Epithelial cell of esophagus (primary cell): Measurements from ENCODE around the gene NCOA5.
A peak's percentile ranks its signal among the peaks of the same experiment; 100 is the strongest.

ENCODE experiments used
- DNase-seq: peaks from one replicate; pipeline ENCODE4 v3.0.0; 2010; ENCODE audit warnings: low read depth
- H3K4me3 ChIP-seq: 2 replicates; pipeline ENCODE4 v1.5.1; 2011; ENCODE audit warnings: mild to moderate bottlenecking, low read length, control low read depth
- CTCF ChIP-seq: IDR thresholded peaks from 2 replicates; pipeline ENCODE4 v1.5.1; 2011; ENCODE audit warnings: low read depth, mild to moderate bottlenecking, low read length, control low read depth, inconsistent platforms; ENCODE audit not compliant: insufficient read depth; ENCODE audit errors: missing control alignments

The NCOA5 gene

GRCh38 chr20:46081074-46081473, 8.7 kb downstream of the NCOA5 start:
- TF ChIP-seq CTCF: no peak
- H3K4me3 ChIP-seq: no peak overlapping the region
- DNase-seq: no peak

- no peak for TF ChIP-seq CTCF
- no peak overlapping the region for H3K4me3 ChIP-seq
- DNase-seq: no peak
Measured at GRCh38 chr20:46078954-46079353, 10.8 kb downstream of the NCOA5 start.

- no peak for TF ChIP-seq CTCF
- no peak for DNase-seq
- no peak overlapping the region for H3K4me3 ChIP-seq
Measured at GRCh38 chr20:46077642-46078305, 12.0 kb downstream of the NCOA5 start.

- no peak overlapping the region for H3K4me3 ChIP-seq
- no peak for DNase-seq
- TF ChIP-seq CTCF: no peak
Measured at GRCh38 chr20:46076806-46077205, 13.0 kb downstream of the NCOA5 start.

GRCh38 chr20:46074006-46074405, 15.8 kb downstream of the NCOA5 start:
- no peak for TF ChIP-seq CTCF
- no peak for DNase-seq
- no peak overlapping the region for H3K4me3 ChIP-seq

- H3K4me3 ChIP-seq: no peak overlapping the region
- DNase-seq: peak; percentile 63
- TF ChIP-seq CTCF: no peak
Measured at GRCh38 chr20:46073443-46073842, 16.3 kb downstream of the NCOA5 start.

- H3K4me3 ChIP-seq: no peak overlapping the region
- DNase-seq: no peak
- TF ChIP-seq CTCF: no peak
Measured at GRCh38 chr20:46073024-46073423, 16.7 kb downstream of the NCOA5 start.
